ENCODE measurements around the gene MTHFR. TPM values are rescaled to one million over a fixed set of nuclear protein-coding genes. Genes with fewer than 3 reads are reported as not detected.

MTHFR gene
- total and polyA plus RNA-seq, 4 donors = 5.5 to 29.0 (median 18.3) TPM

GRCh38 chr1:11789126-11790067, 16.4 kb downstream of the MTHFR start (continued):
- TF ChIP-seq, protein P1, sequence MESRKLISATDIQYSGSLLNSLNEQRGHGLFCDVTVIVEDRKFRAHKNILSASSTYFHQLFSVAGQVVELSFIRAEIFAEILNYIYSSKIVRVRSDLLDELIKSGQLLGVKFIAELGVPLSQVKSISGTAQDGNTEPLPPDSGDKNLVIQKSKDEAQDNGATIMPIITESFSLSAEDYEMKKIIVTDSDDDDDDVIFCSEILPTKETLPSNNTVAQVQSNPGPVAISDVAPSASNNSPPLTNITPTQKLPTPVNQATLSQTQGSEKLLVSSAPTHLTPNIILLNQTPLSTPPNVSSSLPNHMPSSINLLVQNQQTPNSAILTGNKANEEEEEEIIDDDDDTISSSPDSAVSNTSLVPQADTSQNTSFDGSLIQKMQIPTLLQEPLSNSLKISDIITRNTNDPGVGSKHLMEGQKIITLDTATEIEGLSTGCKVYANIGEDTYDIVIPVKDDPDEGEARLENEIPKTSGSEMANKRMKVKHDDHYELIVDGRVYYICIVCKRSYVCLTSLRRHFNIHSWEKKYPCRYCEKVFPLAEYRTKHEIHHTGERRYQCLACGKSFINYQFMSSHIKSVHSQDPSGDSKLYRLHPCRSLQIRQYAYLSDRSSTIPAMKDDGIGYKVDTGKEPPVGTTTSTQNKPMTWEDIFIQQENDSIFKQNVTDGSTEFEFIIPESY (IDR thresholded peaks at IDR 0.05) = no peak

DNA sequence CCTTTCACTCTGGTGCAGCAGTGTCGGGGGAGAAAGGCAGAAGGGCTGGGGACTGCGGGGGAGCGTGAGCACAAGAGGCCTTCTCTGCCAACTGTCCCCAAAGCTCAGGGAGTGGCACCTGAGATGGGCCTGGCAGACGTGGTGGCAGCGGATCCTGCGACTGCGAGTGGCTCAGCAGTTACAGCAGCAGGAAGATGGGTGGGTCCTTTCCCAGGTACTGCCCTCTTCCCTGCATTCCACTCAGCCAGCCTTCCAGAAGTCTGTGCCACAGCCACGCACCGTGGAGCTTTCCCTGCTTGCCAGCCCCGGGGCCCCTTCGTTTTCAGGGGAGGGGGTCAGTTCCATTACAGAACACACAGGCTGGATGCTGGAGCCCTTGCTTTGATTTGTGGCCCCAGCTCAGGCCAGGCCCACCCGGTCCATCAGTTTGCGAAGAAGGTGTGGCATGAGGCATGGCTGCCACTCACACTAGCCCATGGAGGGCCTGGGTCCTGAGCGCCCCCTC, 17.2 kb downstream of the MTHFR start:
- Histone ChIP-seq H3K4me3 (ENCODE audit: low read depth in 1 of 3, low read length in 3 of 3) (no peak overlapping the region), H3K9ac (ENCODE audit: low read depth in 1 of 2, low read length in 2 of 2) (no peak overlapping the region), H3K36me3 (ENCODE audit: control insufficient read depth in 4 of 4, insufficient read depth in 3 of 4, low read depth in 1 of 4, low read length in 3 of 4) (peaks cover under 1 to 14% (median 9%) of the 10 kb centered on the region in 4 donors), H3K27ac (ENCODE audit: low read depth in 1 of 2, low read length in 2 of 2) (peak overlapping the region in 1 of 2 donors; percentile 62), H3K9me3 (ENCODE audit: control insufficient read depth in 4 of 4, low read length in 3 of 4) (no peaks in the 10 kb centered on the region), H3K4me1 (ENCODE audit: control insufficient read depth in 4 of 4, insufficient read depth in 4 of 4, low read length in 3 of 4) (peaks cover 0 to 31% (median 19%) of the 10 kb centered on the region in 4 donors), H3K27me3 (ENCODE audit: control insufficient read depth in 4 of 4, insufficient read depth in 4 of 4, low read length in 3 of 4) (no peaks in the 10 kb centered on the region)
- no peak for DNase-seq (ENCODE audit: low spot score)
- TF ChIP-seq, protein P1 (IDR thresholded peaks at IDR 0.05) = no peak
- TF ChIP-seq FOXA1 (IDR thresholded peaks at IDR 0.05) = no peak
- TF ChIP-seq, protein P2, sequence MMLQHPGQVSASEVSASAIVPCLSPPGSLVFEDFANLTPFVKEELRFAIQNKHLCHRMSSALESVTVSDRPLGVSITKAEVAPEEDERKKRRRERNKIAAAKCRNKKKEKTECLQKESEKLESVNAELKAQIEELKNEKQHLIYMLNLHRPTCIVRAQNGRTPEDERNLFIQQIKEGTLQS (IDR thresholded peaks at IDR 0.05) = no peak
- TF ChIP-seq CTCF (IDR thresholded peaks at IDR 0.05; ENCODE audit: low read depth, low read length, missing input control) = no peak
- no peak for TF ChIP-seq JUND (IDR thresholded peaks at IDR 0.05)
- no peak for TF ChIP-seq HNF4G (IDR thresholded peaks at IDR 0.05)
- TF ChIP-seq RAD21 (IDR thresholded peaks at IDR 0.05) = no peak
- no peak for TF ChIP-seq HNF4A (conservative IDR thresholded peaks at IDR 0.05)
- TF ChIP-seq SP1 (IDR thresholded peaks at IDR 0.05) = no peak
- no peak for TF ChIP-seq NR2F2 (IDR thresholded peaks at IDR 0.05)
- TF ChIP-seq YY1 (IDR thresholded peaks at IDR 0.05) = no peak
- TF ChIP-seq, protein P3, sequence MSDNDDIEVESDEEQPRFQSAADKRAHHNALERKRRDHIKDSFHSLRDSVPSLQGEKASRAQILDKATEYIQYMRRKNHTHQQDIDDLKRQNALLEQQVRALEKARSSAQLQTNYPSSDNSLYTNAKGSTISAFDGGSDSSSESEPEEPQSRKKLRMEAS (IDR thresholded peaks at IDR 0.05) = no peak
- no peak for TF ChIP-seq EGR1 (IDR thresholded peaks at IDR 0.05; ENCODE audit: low read depth in 2 of 2)
- WGBS = 90% methylated on average over 14 of the region's 14 CpGs

Measured in liver (tissue), 9 donors.